Activated CD8-positive, alpha-beta memory T cell treated with anti-CD3 and anti-CD28 coated beads for 36 hours (primary cell): ENCODE measurements around the gene BEST4. TPM values are rescaled to one million over a fixed set of nuclear protein-coding genes. Genes with fewer than 3 reads are reported as not detected.

Source experiments
- total RNA-seq, 2 experiments: library from RNA; stranded (reverse); gene quantifications; one replicate each; pipeline ENCODE4 v1.2.3, GENCODE V29; 2021

The BEST4 gene
- total RNA-seq, 2 experiments from 2014 or later = 1.1 to 1.3 TPM

Other genes starting within 250 kb of the BEST4 start
- gene TMEM53, start 113.7 kb downstream of the BEST4 start, total RNA-seq = 1 to 10 TPM; 2.8 to 2.9 TPM
- 10 to 100 TPM; 49.6 to 52.0 TPM for gene ARMH1, start 113.5 kb downstream of the BEST4 start, total RNA-seq
- not detected for gene RNU5D-1, start 57.0 kb downstream of the BEST4 start, total RNA-seq
- 10 to 100 TPM; 45.4 to 49.1 TPM for gene KIF2C, start 48.3 kb downstream of the BEST4 start, total RNA-seq
- gene RPS8, start 12.6 kb downstream of the BEST4 start, total RNA-seq = 1,000 to 10,000 TPM; 2,525 to 2,551 TPM
- gene PLK3, start 12.2 kb upstream of the BEST4 start, total RNA-seq = 100 to 1,000 TPM in 1 of 2 experiments, 10 to 100 TPM in 1; 96.6 to 105 TPM
- not detected for gene DYNLT4, start 19.2 kb upstream of the BEST4 start, total RNA-seq
- gene BTBD19, start 20.4 kb upstream of the BEST4 start, total RNA-seq = 1 to 10 TPM; 8.2 to 9.6 TPM
- under 1 TPM; 0.46 to 0.51 TPM for gene PTCH2, start 55.1 kb upstream of the BEST4 start, total RNA-seq
- 10 to 100 TPM; 55.4 to 56.8 TPM for gene EIF2B3, start 198.4 kb upstream of the BEST4 start, total RNA-seq
- 10 to 100 TPM; 29.9 TPM for gene HECTD3, start 223.2 kb upstream of the BEST4 start, total RNA-seq
- 100 to 1,000 TPM; 124 to 127 TPM for gene UROD, start 224.1 kb upstream of the BEST4 start, total RNA-seq